Omental fat pad (tissue), 4 donors: ENCODE measurements around the gene PTPRC. TPM values are rescaled to one million over a fixed set of nuclear protein-coding genes. Genes with fewer than 3 reads are reported as not detected.

ENCODE experiments used
- ATAC-seq: fragments of 150-250 bp; one replicate; pipeline ENCODE4 v1.9.1; 2016; ENCODE audit warnings: mild to moderate bottlenecking, moderate library complexity; ENCODE audit not compliant: low FRiP score
- DNase-seq: peaks from one replicate; pipeline ENCODE4 v3.0.0-alpha.2; 2019; ENCODE audit warnings: low spot score
- total RNA-seq, 4 donors: library from RNA; depleted of rRNA; stranded (reverse); fragments of >200 nt; gene quantifications; one replicate each; pipeline ENCODE4 v1.1.0, GENCODE V29; 2016
- TF ChIP-seq, protein P1 (sequence below), 3 donors: fragments of 450-650 bp; IDR thresholded peaks; one replicate each; pipeline ENCODE4 v1.5.1; 2016 to 2017; ENCODE audit warnings: antibody characterized with exemption in 3 of 3, mild to moderate bottlenecking in 3 of 3, moderate library complexity in 2 of 3

PTPRC gene
- total RNA-seq, 4 donors from 2014 or later: 36.5 to 127 (median 67.1) TPM

DNA sequence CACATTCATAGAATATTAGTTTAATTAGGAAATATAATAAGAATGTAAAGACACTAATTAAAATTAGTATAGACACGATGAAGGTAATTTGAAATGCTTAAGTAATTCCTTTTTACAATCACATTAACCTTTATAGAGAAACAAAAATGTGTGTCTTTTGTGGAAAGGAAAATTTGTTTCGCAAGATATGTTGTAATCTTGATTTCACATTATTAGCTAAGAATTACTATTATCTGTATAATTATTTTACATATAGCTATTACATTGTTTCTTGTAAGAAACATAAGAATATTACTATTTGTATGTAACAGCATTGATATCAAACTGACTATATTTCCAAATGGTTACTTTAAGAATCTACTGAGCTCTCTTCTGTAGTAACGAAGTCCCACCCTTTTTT, 111.2 kb downstream of the PTPRC start:
- TF ChIP-seq, protein P1, sequence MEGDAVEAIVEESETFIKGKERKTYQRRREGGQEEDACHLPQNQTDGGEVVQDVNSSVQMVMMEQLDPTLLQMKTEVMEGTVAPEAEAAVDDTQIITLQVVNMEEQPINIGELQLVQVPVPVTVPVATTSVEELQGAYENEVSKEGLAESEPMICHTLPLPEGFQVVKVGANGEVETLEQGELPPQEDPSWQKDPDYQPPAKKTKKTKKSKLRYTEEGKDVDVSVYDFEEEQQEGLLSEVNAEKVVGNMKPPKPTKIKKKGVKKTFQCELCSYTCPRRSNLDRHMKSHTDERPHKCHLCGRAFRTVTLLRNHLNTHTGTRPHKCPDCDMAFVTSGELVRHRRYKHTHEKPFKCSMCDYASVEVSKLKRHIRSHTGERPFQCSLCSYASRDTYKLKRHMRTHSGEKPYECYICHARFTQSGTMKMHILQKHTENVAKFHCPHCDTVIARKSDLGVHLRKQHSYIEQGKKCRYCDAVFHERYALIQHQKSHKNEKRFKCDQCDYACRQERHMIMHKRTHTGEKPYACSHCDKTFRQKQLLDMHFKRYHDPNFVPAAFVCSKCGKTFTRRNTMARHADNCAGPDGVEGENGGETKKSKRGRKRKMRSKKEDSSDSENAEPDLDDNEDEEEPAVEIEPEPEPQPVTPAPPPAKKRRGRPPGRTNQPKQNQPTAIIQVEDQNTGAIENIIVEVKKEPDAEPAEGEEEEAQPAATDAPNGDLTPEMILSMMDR (IDR thresholded peaks at IDR 0.05): no peak
- ATAC-seq (no peak), DNase-seq (no peak)

DNA sequence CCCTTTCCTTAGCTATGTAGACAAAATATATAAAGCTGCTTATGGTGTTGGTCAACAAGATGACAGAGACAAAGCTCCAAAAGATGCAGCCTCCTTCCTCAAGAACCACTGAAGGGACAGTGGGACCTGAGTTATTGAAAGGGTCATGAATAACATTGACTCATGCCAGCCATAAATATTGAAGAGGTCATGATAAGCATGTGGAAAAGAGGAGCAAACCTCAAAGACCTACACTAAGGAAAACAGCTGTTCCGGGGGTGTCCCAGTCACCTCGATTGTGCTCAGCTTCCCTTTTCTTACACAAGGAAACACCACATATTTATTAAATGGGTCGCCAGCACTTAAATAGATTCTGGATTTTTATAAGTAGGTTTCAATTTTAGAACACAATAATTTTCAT, 112.9 kb downstream of the PTPRC start:
- no peak for ATAC-seq
- TF ChIP-seq, protein P1 (IDR thresholded peaks at IDR 0.05): no peak
- no peak for DNase-seq

DNA sequence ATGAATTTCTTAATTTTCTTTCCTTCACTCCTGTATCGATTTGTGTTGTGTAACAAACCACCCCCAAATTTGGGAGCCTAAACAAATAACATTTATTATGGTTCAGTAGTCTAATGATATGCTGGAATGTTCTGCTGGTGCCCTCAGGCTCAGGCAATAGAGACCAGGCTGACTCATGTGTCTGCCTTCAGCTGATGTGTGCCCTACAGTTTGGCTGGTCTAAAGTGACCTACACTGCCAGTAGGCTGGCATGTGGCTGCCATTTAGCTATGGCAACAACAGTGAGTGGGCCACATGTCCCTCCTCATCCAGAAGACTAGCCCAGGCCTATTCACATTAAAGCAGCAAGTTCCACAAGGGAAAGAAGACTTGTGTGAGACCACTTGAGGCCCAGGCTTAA, 115.8 kb downstream of the PTPRC start:
- TF ChIP-seq, protein P1 (IDR thresholded peaks at IDR 0.05): no peak
- ATAC-seq: no peak
- no peak for DNase-seq

DNA sequence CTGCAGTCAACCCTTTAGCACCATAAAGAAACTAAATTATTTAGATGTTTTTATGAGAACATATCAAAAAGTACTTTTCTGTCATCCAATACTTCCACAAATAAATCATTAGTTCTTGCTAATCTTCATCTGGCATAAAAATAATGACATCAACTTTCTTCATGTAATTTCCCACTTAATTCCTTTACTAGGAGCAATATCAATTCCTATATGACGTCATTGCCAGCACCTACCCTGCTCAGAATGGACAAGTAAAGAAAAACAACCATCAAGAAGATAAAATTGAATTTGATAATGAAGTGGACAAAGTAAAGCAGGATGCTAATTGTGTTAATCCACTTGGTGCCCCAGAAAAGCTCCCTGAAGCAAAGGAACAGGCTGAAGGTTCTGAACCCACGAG, 116.9 kb downstream of the PTPRC start:
- no peak for ATAC-seq

DNA sequence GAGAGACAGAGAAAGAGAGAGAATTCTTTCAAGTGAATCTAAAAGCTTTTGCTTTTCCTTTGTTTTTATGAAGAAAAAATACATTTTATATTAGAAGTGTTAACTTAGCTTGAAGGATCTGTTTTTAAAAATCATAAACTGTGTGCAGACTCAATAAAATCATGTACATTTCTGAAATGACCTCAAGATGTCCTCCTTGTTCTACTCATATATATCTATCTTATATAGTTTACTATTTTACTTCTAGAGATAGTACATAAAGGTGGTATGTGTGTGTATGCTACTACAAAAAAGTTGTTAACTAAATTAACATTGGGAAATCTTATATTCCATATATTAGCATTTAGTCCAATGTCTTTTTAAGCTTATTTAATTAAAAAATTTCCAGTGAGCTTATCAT, 117.6 kb downstream of the PTPRC start:
- TF ChIP-seq, protein P1 (IDR thresholded peaks at IDR 0.05): no peak
- DNase-seq (no peak), ATAC-seq (no peak)

More for the DNA sequence above, 116.9 kb downstream of the PTPRC start:
- TF ChIP-seq, protein P1 (IDR thresholded peaks at IDR 0.05): no peak
- no peak for DNase-seq

DNA sequence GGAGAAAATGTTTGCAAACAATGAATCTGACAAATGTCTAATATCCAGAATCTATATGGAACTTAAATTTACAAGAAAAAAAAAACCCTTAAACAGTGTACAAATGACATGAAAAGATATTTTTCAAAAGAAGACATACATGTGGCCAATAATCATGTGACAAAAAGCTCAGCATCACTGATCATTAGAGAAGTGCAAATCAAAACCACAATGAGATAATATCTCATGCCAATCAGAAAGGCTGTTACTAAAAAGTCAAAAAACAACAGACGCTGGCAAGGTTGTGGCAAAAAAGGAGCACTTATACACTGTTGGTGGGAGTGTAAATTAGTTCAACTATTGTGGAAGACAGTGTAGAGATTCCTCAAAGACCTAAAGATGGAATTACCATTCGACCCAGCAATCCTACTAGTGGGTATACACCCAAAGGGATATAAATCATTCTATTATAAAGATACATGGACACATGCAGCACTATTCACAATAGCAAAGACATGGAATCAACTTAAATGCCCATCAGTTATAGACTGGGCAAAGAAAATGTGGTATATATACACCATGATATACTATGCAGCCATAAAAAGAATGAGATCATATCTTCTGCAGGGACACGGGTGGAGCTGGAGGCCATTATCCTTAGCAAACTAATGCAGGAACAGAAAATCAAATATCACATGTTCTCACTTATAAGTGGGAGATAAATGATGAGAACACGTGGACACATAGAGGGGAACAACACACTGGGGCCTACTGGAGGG, 123.2 kb downstream of the PTPRC start:
- no peak for DNase-seq
- no peak for ATAC-seq
- TF ChIP-seq, protein P1 (IDR thresholded peaks at IDR 0.05): no peak

DNA sequence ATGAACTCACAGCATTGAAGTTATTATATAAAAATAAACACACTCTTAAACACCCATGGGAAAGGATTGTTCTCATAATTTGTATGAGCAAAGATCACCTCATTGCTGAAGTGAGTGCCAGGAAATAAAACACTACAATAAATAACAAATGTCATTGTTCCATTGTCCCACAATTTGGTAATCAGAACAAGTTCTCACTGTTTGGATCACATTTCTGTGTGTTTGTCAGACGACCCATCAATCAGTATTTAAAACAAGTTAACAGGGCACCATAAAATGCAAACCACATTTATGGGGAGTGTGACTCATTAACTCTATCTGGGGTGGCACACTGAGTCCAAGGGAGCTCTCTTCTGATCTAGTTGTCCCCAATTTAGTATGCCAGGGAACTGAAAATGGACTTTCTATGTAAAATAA, 124.5 kb downstream of the PTPRC start:
- ATAC-seq: no peak
- TF ChIP-seq, protein P1 (IDR thresholded peaks at IDR 0.05): no peak
- DNase-seq: no peak
